GM04503 (cell line): ENCODE measurements around the gene OFD1.

Experiments
- DNase-seq: peaks from one replicate; pipeline ENCODE4 v3.0.0-alpha.2; 2012; ENCODE audit warnings: low read depth

OFD1 gene

GRCh38 chrX:13734278-13735172, at the start of gene OFD1, which contains the start of gene TRAPPC2:
TSS of gene OFD1 (plus strand) at chrX:13734748. CDS start at chrX:13735072, 324 bp downstream.
TSS of gene TRAPPC2 (minus strand) at chrX:13734620. CDS start at chrX:13719963, 14,657 bp downstream.
- DNase-seq = peak; percentile 88

- DNase-seq = no peak
Measured at GRCh38 chrX:13685126-13685763, 49.3 kb upstream of the OFD1 start.

GRCh38 chrX:13687203-13687602, 47.3 kb upstream of the OFD1 start:
- no peak for DNase-seq

GRCh38 chrX:13688384-13688957, 46.1 kb upstream of the OFD1 start:
- DNase-seq = no peak

GRCh38 chrX:13688958-13689740, 45.4 kb upstream of the OFD1 start, which contains the start of gene RAB9A:
TSS of gene RAB9A (plus strand) at chrX:13689128. CDS start at chrX:13708747, 19,619 bp downstream.
- DNase-seq = no peak

GRCh38 chrX:13689741-13690211, 44.8 kb upstream of the OFD1 start:
- no peak for DNase-seq

GRCh38 chrX:13690836-13691235, 43.7 kb upstream of the OFD1 start:
- DNase-seq = no peak

- DNase-seq = no peak
Measured at GRCh38 chrX:13691841-13692371, 42.6 kb upstream of the OFD1 start.

- no peak for DNase-seq
Measured at GRCh38 chrX:13692771-13693231, 41.7 kb upstream of the OFD1 start.

GRCh38 chrX:13693341-13693961, 41.1 kb upstream of the OFD1 start:
- no peak for DNase-seq

GRCh38 chrX:13694359-13694758, 40.2 kb upstream of the OFD1 start:
- DNase-seq = no peak

GRCh38 chrX:13694983-13695382, 39.6 kb upstream of the OFD1 start:
- no peak for DNase-seq

GRCh38 chrX:13695601-13696115, 38.9 kb upstream of the OFD1 start:
- DNase-seq = no peak

- DNase-seq = no peak
Measured at GRCh38 chrX:13697455-13697854, 37.1 kb upstream of the OFD1 start.

- DNase-seq = no peak
Measured at GRCh38 chrX:13697976-13698375, 36.6 kb upstream of the OFD1 start.

- no peak for DNase-seq
Measured at GRCh38 chrX:13698432-13698831, 36.1 kb upstream of the OFD1 start.

- no peak for DNase-seq
Measured at GRCh38 chrX:13699183-13699826, 35.2 kb upstream of the OFD1 start.

GRCh38 chrX:13700380-13700779, 34.2 kb upstream of the OFD1 start:
- DNase-seq = no peak

- no peak for DNase-seq
Measured at GRCh38 chrX:13702111-13702789, 32.3 kb upstream of the OFD1 start.

- no peak for DNase-seq
Measured at GRCh38 chrX:13703135-13703534, 31.4 kb upstream of the OFD1 start.
